HuH-7.5 (cell line): Measurements from ENCODE around the gene ICAM2.

Source experiments
- DNase-seq: peaks from one replicate; pipeline ENCODE4 v3.0.0; 2011; ENCODE audit warnings: low spot score

ICAM2 gene

GRCh38 chr17:63974594-63975192, 45.7 kb downstream of the ICAM2 start:
- DNase-seq = no peak

GRCh38 chr17:63973930-63974593, 46.4 kb downstream of the ICAM2 start:
- DNase-seq = no peak

- no peak for DNase-seq
Observed at GRCh38 chr17:63973247-63973646, 47.2 kb downstream of the ICAM2 start.

GRCh38 chr17:63972796-63973195, 47.6 kb downstream of the ICAM2 start, which contains the start of gene SCN4A:
Gene SCN4A (minus strand): TSS chr17:63972918. CDS start chr17:63972841, 77 bp downstream.
- no peak for DNase-seq

- no peak for DNase-seq
Observed at GRCh38 chr17:63969278-63969677, 51.2 kb downstream of the ICAM2 start.

GRCh38 chr17:63967953-63968352, 52.5 kb downstream of the ICAM2 start:
- DNase-seq = no peak

- no peak for DNase-seq
Observed at GRCh38 chr17:63966646-63967264, 53.7 kb downstream of the ICAM2 start.

GRCh38 chr17:63963123-63963522, 57.3 kb downstream of the ICAM2 start:
- DNase-seq = no peak

GRCh38 chr17:63962298-63962744, 58.1 kb downstream of the ICAM2 start:
- DNase-seq = no peak

GRCh38 chr17:63961355-63962212, 58.8 kb downstream of the ICAM2 start:
- peak; percentile 67 for DNase-seq

- DNase-seq = no peak
Observed at GRCh38 chr17:63960430-63960829, 60.0 kb downstream of the ICAM2 start.

- no peak for DNase-seq
Observed at GRCh38 chr17:63960006-63960405, 60.4 kb downstream of the ICAM2 start.

- DNase-seq = no peak
Observed at GRCh38 chr17:63956296-63956920, 64.0 kb downstream of the ICAM2 start.

GRCh38 chr17:63955791-63956190, 64.6 kb downstream of the ICAM2 start:
- no peak for DNase-seq

- DNase-seq = no peak
Observed at GRCh38 chr17:63955232-63955631, 65.2 kb downstream of the ICAM2 start.

- no peak for DNase-seq
Observed at GRCh38 chr17:63954402-63955063, 65.9 kb downstream of the ICAM2 start.
